Coronary artery (tissue), 2 donors: Measurements from ENCODE around the gene GDPD2.

ENCODE experiments used
- DNase-seq: peaks from one replicate; pipeline ENCODE4 v3.0.0-alpha.2; 2017; ENCODE audit warnings: low spot score
- H3K27ac ChIP-seq, 2 donors: fragments of 200-600 bp; sonication (generic); one replicate each; pipeline ENCODE4 v1.5.1; 2016 to 2019
- H3K4me3 ChIP-seq: fragments of 200-600 bp; sonication (generic); 2 replicates; pipeline ENCODE4 v1.5.1; 2016; ENCODE audit warnings: mild to moderate bottlenecking, moderate library complexity
- TF ChIP-seq, protein P1 (sequence below): fragments of 200-600 bp; sonication (generic); IDR thresholded peaks from one replicate; pipeline ENCODE4 v1.5.1; 2019; ENCODE audit warnings: antibody characterized with exemption

The GDPD2 gene

DNA sequence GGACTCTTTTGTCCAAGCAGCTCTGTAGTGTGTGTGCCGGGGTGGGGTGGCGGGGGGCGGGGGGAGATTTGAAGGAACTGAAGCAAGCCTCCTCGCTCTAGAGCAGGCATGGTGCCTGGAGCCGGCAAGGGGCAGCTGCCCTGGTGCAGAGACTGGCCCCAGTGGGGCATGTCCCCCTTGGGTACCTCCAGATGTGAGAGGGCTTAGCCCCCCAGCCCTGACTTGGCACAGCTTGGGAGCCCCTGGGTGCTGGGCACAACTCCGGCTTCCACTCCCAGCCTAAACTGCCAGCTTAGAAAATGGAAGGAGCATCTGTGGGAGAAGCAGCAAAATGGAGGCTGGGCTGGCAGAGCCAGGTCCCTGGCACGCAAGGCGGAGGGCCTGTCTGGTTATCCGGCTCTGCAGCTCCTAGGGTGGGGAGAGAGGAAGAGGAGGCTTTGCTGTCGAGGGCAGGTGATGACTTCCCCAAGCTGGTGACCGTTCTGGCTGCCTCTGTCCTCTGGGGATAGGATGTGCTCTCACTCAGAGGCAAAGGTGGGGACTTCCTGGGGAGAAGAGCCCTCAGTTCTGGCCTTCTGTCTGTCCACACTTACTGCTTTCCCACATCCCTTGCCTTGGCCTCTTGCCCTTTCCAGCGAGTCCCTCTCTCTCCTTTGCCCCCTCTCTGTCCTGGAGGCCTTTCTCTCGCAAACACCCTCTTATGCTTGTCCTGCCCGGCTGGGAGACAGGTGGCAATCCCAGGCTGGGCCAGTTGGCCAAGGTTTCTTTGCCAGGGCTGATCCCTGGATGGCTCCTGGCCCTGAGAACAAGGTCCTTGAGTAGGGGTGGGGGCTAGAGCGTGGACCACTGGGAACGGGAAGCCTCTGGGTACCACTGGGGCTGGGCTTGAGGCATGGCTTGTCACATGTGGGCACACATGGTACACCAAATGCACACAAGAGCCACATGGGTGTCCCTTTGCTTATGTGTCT is 23.6 kb downstream of the GDPD2 start:
- TF ChIP-seq, protein P1, sequence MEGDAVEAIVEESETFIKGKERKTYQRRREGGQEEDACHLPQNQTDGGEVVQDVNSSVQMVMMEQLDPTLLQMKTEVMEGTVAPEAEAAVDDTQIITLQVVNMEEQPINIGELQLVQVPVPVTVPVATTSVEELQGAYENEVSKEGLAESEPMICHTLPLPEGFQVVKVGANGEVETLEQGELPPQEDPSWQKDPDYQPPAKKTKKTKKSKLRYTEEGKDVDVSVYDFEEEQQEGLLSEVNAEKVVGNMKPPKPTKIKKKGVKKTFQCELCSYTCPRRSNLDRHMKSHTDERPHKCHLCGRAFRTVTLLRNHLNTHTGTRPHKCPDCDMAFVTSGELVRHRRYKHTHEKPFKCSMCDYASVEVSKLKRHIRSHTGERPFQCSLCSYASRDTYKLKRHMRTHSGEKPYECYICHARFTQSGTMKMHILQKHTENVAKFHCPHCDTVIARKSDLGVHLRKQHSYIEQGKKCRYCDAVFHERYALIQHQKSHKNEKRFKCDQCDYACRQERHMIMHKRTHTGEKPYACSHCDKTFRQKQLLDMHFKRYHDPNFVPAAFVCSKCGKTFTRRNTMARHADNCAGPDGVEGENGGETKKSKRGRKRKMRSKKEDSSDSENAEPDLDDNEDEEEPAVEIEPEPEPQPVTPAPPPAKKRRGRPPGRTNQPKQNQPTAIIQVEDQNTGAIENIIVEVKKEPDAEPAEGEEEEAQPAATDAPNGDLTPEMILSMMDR, result no peak
- Histone ChIP-seq H3K27ac (no peak overlapping the region), H3K4me3 (no peak overlapping the region)
- DNase-seq, result no peak

DNA sequence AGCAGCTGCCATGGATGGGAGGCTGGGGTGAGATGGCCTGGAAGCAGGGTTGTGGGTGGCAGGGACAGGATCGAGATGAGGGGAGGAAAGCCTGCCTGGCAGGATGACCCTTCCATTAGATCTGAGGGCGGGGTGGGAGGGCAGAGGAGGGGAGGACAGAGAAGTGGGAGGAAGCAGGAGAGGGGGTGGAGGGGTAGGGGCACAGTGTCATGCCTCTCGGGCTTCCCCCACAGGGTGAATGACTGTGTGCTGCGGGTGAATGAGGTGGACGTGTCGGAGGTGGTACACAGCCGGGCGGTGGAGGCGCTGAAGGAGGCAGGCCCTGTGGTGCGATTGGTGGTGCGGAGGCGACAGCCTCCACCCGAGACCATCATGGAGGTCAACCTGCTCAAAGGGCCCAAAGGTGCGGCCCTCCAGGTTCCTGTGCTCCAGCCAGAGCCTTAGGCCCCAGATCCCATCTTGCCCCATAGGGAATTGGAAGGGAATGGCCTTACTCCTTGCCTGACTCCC is 26.4 kb downstream of the GDPD2 start:
- Histone ChIP-seq H3K27ac (no peak overlapping the region), H3K4me3 (no peak overlapping the region)
- TF ChIP-seq, protein P1, result no peak
- DNase-seq, result no peak

DNA sequence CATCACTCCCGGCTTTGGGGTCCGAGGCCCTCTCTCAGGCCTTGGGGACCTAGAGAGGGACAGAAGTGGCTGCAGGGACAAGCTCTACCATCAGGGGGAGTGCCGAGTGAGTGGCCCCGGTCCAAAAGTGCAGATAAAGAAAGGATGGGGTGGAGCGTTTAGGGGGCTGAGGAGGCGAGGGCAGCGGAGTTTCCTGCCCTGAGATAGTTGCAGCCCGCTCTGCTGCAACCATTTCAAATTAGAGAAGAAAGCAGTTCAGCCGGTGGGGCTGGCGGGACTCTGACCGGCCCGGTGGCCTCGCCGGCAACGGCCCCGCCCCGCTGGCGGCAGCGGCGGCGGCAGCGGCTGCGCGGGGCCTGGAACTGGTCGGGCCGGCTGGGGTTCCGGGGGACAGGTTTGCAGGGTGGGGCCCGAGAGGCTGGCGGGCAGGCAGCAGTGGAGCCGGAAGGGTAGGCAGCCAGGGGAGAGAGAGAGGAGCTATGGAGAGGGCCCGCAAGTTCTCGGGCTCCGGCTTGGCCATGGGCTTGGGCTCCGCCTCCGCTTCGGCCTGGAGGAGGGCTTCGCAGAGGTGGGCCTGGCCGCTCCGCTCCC is 29.1 kb downstream of the GDPD2 start:
- DNase-seq, result no peak
- TF ChIP-seq, protein P1, result peak; percentile 35
- peak overlapping the region; percentile 73 for H3K4me3 ChIP-seq
- H3K27ac ChIP-seq, result peak overlapping the region; percentile 60 to 78

DNA sequence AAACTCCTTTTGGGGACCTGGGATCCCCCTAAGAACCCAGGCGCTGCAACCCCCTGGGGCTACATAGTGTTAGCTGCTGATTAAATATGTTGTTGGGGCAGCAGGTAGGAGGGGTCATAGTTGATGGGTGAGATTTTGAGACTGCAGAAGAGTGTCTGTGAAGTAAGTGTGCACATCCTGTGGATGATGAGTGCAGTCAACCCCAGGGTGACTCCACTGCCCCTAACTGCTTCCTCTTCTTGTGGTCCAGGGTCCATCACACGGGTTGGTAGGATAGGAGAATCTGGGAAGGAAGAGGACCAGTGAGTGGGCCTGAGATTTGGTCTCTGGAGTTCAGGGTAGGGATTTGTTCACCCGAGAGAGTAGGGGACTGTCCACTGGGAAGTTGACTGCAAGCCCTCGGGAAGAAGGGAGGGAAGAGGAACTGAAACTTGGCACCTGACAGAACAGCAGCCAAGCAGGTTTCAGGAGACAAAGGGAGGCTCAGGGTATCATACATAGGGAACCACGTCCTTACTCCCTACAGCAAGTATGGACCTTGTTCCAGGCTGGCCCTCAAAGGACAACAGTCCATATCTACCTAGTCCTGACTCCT is 30.0 kb downstream of the GDPD2 start:
- DNase-seq, result no peak
- peak overlapping the region; percentile 73 for H3K4me3 ChIP-seq
- TF ChIP-seq, protein P1, result no peak
- H3K27ac ChIP-seq, result no peak overlapping the region

DNA sequence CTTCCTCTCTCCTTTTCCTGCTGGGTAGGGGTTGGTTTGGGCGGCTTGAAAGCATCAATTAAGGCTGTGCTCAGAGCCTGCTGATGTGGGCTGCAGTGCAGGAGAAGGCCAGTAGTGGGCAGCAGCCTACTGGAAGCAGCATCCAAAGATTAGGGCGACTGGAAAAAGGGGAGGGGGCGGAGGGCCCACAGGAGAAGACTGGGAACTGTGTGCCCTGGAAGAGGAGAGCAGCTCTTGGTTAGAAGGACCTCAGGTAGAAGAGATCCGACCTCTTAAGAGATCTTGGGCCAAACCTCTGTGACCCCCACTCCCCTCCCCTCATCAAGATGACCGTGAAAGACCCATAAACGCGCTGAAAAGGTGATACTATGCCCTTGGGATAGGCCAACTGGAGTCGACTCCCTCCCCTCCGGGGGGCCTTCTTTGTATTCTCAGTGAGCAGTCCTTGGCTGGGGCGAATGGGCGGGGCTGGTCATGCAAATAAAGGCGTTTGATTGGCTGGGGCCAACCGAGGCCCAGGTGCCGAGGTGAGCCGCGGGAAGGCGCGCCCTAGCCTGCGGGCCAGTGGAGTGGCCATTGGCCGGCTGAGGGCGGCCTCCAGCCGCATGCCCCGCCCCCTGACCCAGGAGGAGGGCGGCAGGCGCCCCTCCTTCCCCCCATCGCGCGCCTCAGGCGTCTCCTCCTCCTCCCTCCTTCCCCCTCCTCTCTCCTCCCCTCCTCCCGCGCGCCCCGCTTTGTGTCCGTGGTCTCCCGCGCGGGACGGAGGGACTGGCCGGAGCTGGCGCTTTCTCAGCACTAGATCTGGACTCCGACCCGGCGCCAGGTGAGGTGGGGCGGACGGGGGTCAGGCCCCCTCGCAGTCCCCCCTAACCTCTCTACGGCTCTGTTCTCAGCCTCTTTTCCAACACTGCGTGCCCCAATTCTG is 31.6 kb downstream of the GDPD2 start:
- Histone ChIP-seq H3K4me3 (peak overlapping the region; percentile 60), H3K27ac (peak overlapping the region; percentile 63 to 81)
- no peak for DNase-seq
- TF ChIP-seq, protein P1, result peak; percentile 57
